ENCODE data around the gene ST8SIA4. TPM values are rescaled to one million over a fixed set of nuclear protein-coding genes. Genes with fewer than 3 reads are reported as not detected.

The ST8SIA4 gene
- total RNA-seq, 1 experiment from 2014 or later: not detected

DNA sequence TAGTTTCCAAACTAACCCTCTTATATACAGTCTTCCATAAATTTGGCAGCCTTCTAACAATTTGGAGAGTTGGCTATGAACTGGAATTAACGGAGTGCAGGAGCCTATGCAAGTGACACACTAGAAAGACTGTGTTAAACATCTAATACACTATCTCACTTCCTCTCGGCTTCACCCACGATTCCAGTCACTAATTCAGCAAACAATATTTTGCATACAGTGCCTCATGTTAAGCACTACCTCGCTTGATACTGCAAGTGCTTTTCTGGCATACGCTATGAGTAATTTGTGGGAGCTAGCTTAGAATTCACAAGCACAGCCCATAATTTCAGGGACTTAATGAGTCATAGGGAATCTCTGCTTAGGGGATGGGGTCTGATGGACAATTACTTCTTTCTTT is 102.5 kb downstream of the ST8SIA4 start:
- Histone ChIP-seq H3K9me3 (ENCODE audit: control insufficient read depth, low read depth, low read length) (no peaks in the 10 kb centered on the region), H3K4ac (ENCODE audit: low read depth, low read length) (no peak overlapping the region), H4K20me1 (ENCODE audit: control insufficient read depth, insufficient read depth, insufficient read length) (no peaks in the 10 kb centered on the region), H2AK5ac (ENCODE audit: insufficient read length, low read length) (no peak overlapping the region), H3K4me2 (ENCODE audit: insufficient read depth, insufficient read length, low read length) (no peak overlapping the region), H3K23me2 (ENCODE audit: insufficient read length, low read depth, low read length, poor library complexity, severe bottlenecking) (no peaks in the 10 kb centered on the region), H3K79me2 (ENCODE audit: insufficient read depth, low read length) (no peaks in the 10 kb centered on the region), H3K56ac (ENCODE audit: insufficient read length, low read depth, low read length) (no peak overlapping the region), H4K91ac (ENCODE audit: insufficient read length, low read depth, low read length) (no peak overlapping the region), H3K14ac (ENCODE audit: insufficient read depth, low read length) (no peak overlapping the region), H4K5ac (ENCODE audit: insufficient read length, low read depth, low read length) (no peak overlapping the region), H3K4me1 (ENCODE audit: insufficient read depth, low read length) (no peaks in the 10 kb centered on the region), H3T11ph (ENCODE audit: low read length) (no peak overlapping the region), H2BK5ac (ENCODE audit: insufficient read length, low read length) (no peak overlapping the region), H3K79me1 (ENCODE audit: insufficient read depth, low read depth, low read length, poor library complexity, severe bottlenecking) (no peaks in the 10 kb centered on the region), H3K27me3 (ENCODE audit: insufficient read depth, low read length) (no peaks in the 10 kb centered on the region), H3K9ac (ENCODE audit: extremely low read depth, insufficient read length, low read length) (no peak overlapping the region), H2BK120ac (ENCODE audit: low read depth, low read length, poor library complexity, severe bottlenecking) (no peak overlapping the region), H4K8ac (replicated peaks; ENCODE audit: insufficient read length, low read depth, low read length) (no peak overlapping the region), H3K23ac (ENCODE audit: insufficient read length, low read depth, low read length) (no peak overlapping the region), H3K18ac (ENCODE audit: insufficient read length, low read depth, low read length) (no peak overlapping the region), H2BK20ac (ENCODE audit: low read depth, low read length, poor library complexity, severe bottlenecking) (no peak overlapping the region), H2AFZ (ENCODE audit: low read length) (no peak overlapping the region), H2BK12ac (ENCODE audit: insufficient read length, low read depth, low read length) (no peak overlapping the region), H3K27ac (ENCODE audit: insufficient read length, low read depth, low read length) (no peak overlapping the region), H2BK15ac (ENCODE audit: low read depth, low read length) (no peak overlapping the region)
- Mint-ChIP-seq H3K27me3 (ENCODE audit: low read depth) (no peaks in the 10 kb centered on the region), H3K9me3 (no peaks in the 10 kb centered on the region), H3K4me3 (no peak overlapping the region), H3K27ac (no peak overlapping the region), H3K36me3 (ENCODE audit: insufficient read depth in 1 of 3, low read depth in 3 of 3) (no peaks in the 10 kb centered on the region), H3K4me1 (0 out of 4 replicates have a peak, but pooled peaks cover 0 to 3% of the 10 kb centered on the region in 2 experiments)
- TF ChIP-seq, protein P1, sequence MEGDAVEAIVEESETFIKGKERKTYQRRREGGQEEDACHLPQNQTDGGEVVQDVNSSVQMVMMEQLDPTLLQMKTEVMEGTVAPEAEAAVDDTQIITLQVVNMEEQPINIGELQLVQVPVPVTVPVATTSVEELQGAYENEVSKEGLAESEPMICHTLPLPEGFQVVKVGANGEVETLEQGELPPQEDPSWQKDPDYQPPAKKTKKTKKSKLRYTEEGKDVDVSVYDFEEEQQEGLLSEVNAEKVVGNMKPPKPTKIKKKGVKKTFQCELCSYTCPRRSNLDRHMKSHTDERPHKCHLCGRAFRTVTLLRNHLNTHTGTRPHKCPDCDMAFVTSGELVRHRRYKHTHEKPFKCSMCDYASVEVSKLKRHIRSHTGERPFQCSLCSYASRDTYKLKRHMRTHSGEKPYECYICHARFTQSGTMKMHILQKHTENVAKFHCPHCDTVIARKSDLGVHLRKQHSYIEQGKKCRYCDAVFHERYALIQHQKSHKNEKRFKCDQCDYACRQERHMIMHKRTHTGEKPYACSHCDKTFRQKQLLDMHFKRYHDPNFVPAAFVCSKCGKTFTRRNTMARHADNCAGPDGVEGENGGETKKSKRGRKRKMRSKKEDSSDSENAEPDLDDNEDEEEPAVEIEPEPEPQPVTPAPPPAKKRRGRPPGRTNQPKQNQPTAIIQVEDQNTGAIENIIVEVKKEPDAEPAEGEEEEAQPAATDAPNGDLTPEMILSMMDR (conservative IDR thresholded peaks at IDR 0.05): no peak
- no peak for DNase-seq
- WGBS (ENCODE audit: extremely low coverage, insufficient read length, low lambda C conversion rate): no CpG with 5 or more reads among the region's 5 CpGs
